IMR-90 (cell line): ENCODE measurements around the gene PHAX. TPM values are rescaled to one million over a fixed set of nuclear protein-coding genes. Genes with fewer than 3 reads are reported as not detected.

Source experiments
- ATAC-seq: fragments of 200-7000 bp; cut with Tn5 transposase; 2 replicates; pipeline ENCODE4 v1.9.1; 2020; ENCODE audit warnings: low read depth, mild to moderate bottlenecking, moderate library complexity
- BruUV-seq: library from RNA; stranded (reverse); fragments of 400-500 nt; replicated peaks from 2 replicates; lab custom pipeline; 2021; lab: Mats Ljungman, UMichigan
- CTCF ChIA-PET: fragments of 300-600 bp; formaldehyde crosslinking; extraction: SDS; loops from one replicate; lab custom pipeline; 2021; ENCODE audit warnings: antibody characterized with exemption; lab: Yijun Ruan, JAX
- POLR2A ChIA-PET: fragments of 300-600 bp; sonication (Branson Sonifier 250); formaldehyde crosslinking; loops from one replicate; lab custom pipeline; 2022; ENCODE audit warnings: antibody characterized with exemption; ENCODE audit not compliant: unreplicated experiment; lab: Charles Lee
- DNase-seq: peaks from one replicate; pipeline ENCODE4 v3.0.0; 2013
- H2AFZ ChIP-seq: replicated peaks from 2 replicates; pipeline ENCODE3; 2013; ENCODE audit warnings: low read length, mild to moderate bottlenecking; ENCODE audit not compliant: poor library complexity
- H2AK5ac ChIP-seq: 2 replicates; pipeline ENCODE4 v1.6.1; 2013; ENCODE audit warnings: low read depth, low read length, inconsistent platforms
- H2AK9ac ChIP-seq: replicated peaks from 2 replicates; pipeline ENCODE3; 2013; ENCODE audit warnings: mild to moderate bottlenecking, low read depth, low read length, moderate library complexity; ENCODE audit not compliant: poor library complexity
- H2BK120ac ChIP-seq: 2 replicates; pipeline ENCODE4 v1.6.1; 2013; ENCODE audit warnings: low read depth, low read length, inconsistent platforms
- H2BK15ac ChIP-seq: 3 replicates; pipeline ENCODE4 v1.6.1; 2013; ENCODE audit warnings: low read depth, low read length, inconsistent platforms
- H2BK20ac ChIP-seq: 2 replicates; pipeline ENCODE4 v1.6.1; 2013; ENCODE audit warnings: low read depth, mild to moderate bottlenecking, inconsistent platforms, low read length, moderate library complexity
- H2BK5ac ChIP-seq: 2 replicates; pipeline ENCODE4 v1.6.1; 2013; ENCODE audit warnings: mild to moderate bottlenecking, low read depth, low read length, inconsistent platforms; ENCODE audit not compliant: poor library complexity, severe bottlenecking
- H3K14ac ChIP-seq: replicated peaks from 2 replicates; pipeline ENCODE4 v1.6.1; 2013; ENCODE audit warnings: low read depth, low read length, inconsistent platforms
- H3K18ac ChIP-seq: 2 replicates; pipeline ENCODE4 v1.6.1; 2013; ENCODE audit warnings: low read depth, low read length, control low read depth
- H3K23ac ChIP-seq: 2 replicates; pipeline ENCODE4 v1.6.1; 2013; ENCODE audit warnings: low read depth, low read length, inconsistent platforms
- H3K27ac ChIP-seq: 2 replicates; pipeline ENCODE4 v1.5.1; 2013; ENCODE audit warnings: mild to moderate bottlenecking, control low read depth, low read length; ENCODE audit not compliant: insufficient read depth
- H3K27me3 ChIP-seq: 2 replicates; pipeline ENCODE4 v1.6.1; 2013; ENCODE audit warnings: low read length; ENCODE audit not compliant: control insufficient read depth, insufficient read depth
- H3K36me3 ChIP-seq: 2 replicates; pipeline ENCODE4 v1.6.1; 2013; ENCODE audit warnings: low read length, mixed read lengths; ENCODE audit not compliant: control insufficient read depth, insufficient read depth
- H3K4ac ChIP-seq: 2 replicates; pipeline ENCODE4 v1.6.1; 2013; ENCODE audit warnings: low read depth, low read length, inconsistent platforms
- H3K4me1 ChIP-seq: 2 replicates; pipeline ENCODE4 v1.6.1; 2013; ENCODE audit warnings: low read length, mixed read lengths; ENCODE audit not compliant: control insufficient read depth, insufficient read depth
- H3K4me2 ChIP-seq: 2 replicates; pipeline ENCODE4 v1.6.1; 2013; ENCODE audit warnings: low read depth, mild to moderate bottlenecking, control low read depth, low read length, moderate library complexity
- H3K4me3 ChIP-seq: 2 replicates; pipeline ENCODE4 v1.5.1; 2013; ENCODE audit warnings: low read depth, mild to moderate bottlenecking, control low read depth, low read length, moderate library complexity; ENCODE audit not compliant: insufficient read depth
- H3K56ac ChIP-seq: 2 replicates; pipeline ENCODE4 v1.6.1; 2013; ENCODE audit warnings: low read length, inconsistent platforms; ENCODE audit not compliant: insufficient read depth; ENCODE audit errors: extremely low read depth
- H3K79me1 ChIP-seq, 2 experiments: 2 replicates each; pipeline ENCODE4 v1.6.1; 2013; ENCODE audit warnings: low read length in 2 of 2, inconsistent platforms in 1 of 2, low read depth in 1 of 2
- H3K9ac ChIP-seq: 2 replicates; pipeline ENCODE4 v1.6.1; 2013; ENCODE audit warnings: low read depth, low read length, control low read depth
- H3K9me1 ChIP-seq: 2 replicates; pipeline ENCODE4 v1.6.1; 2013; ENCODE audit warnings: low read length, inconsistent platforms; ENCODE audit not compliant: insufficient read depth
- H3K9me3 ChIP-seq: 2 replicates; pipeline ENCODE4 v1.6.1; 2013; ENCODE audit warnings: low read length; ENCODE audit not compliant: control insufficient read depth, insufficient read depth
- H4K20me1 ChIP-seq: 2 replicates; pipeline ENCODE4 v1.6.1; 2013; ENCODE audit warnings: low read length, inconsistent platforms; ENCODE audit not compliant: insufficient read depth
- H4K5ac ChIP-seq: 2 replicates; pipeline ENCODE4 v1.6.1; 2013; ENCODE audit warnings: mild to moderate bottlenecking, low read depth, low read length, control low read depth
- H4K8ac ChIP-seq, 2 experiments: 2 replicates each; pipeline ENCODE4 v1.6.1; 2013; ENCODE audit warnings: low read depth in 2 of 2, low read length in 2 of 2, control low read depth in 1 of 2, inconsistent platforms in 1 of 2
- H4K91ac ChIP-seq: 2 replicates; pipeline ENCODE4 v1.6.1; 2013; ENCODE audit warnings: low read depth, low read length, inconsistent platforms; ENCODE audit not compliant: insufficient read depth
- BHLHE40 ChIP-seq: fragments of 150-350 bp; IDR thresholded peaks from 2 replicates; pipeline ENCODE4 v1.6.1; 2016; ENCODE audit warnings: mild to moderate bottlenecking, low read depth, low read length
- CTCF ChIP-seq: conservative IDR thresholded peaks from 2 replicates; pipeline ENCODE4 v1.5.1; 2012; ENCODE audit warnings: mild to moderate bottlenecking, low read depth, low read length, improper control_type of control experiment
- MAZ ChIP-seq: IDR thresholded peaks from 2 replicates; pipeline ENCODE4 v1.6.1; 2012; ENCODE audit warnings: low read depth, mild to moderate bottlenecking, low read length, improper control_type of control experiment, moderate library complexity, borderline replicate concordance
- MXI1 ChIP-seq: IDR thresholded peaks from 2 replicates; pipeline ENCODE4 v1.6.1; 2012; ENCODE audit warnings: low read depth, mild to moderate bottlenecking, low read length, moderate library complexity, borderline replicate concordance
- POLR2A ChIP-seq: IDR thresholded peaks from 2 replicates; pipeline ENCODE4 v1.6.1; 2012; ENCODE audit warnings: mild to moderate bottlenecking, low read depth, low read length
- RAD21 ChIP-seq: IDR thresholded peaks from 2 replicates; pipeline ENCODE4 v1.6.1; 2012; ENCODE audit warnings: low read length, improper control_type of control experiment
- SMC3 ChIP-seq: fragments of 150-350 bp; IDR thresholded peaks from 2 replicates; pipeline ENCODE4 v1.6.1; 2016; ENCODE audit warnings: low read depth, mild to moderate bottlenecking, antibody characterized with exemption, low read length, moderate library complexity
- WGBS, 2 experiments: methylation state at CpG; one replicate each; pipeline versions ENCODE4 v1.1.5 to v1.1.7; 2013; ENCODE audit warnings: missing lambda C conversion rate in 2 of 2; ENCODE audit not compliant: insufficient read length in 1 of 2; ENCODE audit errors: extremely low coverage in 2 of 2; 5-methylcytosine and 5-hydroxymethylcytosine counted together
- dilution Hi-C: fragments of 300-500 bp; cut with HindIII; formaldehyde crosslinking; loops from one replicate; pipeline ENCODE4 v1.14.3; 2018; ENCODE audit warnings: low sequenced_read_pairs; ENCODE audit not compliant: unreplicated experiment
- in situ Hi-C: fragments of 300-500 bp; cut with MboI; formaldehyde crosslinking; loops from 3 replicates; pipeline ENCODE4 v1.14.3; 2019; ENCODE audit warnings: low sequenced_read_pairs, inconsistent platforms, mixed read lengths
- intact Hi-C: fragments of 100-400 bp; cut with micrococcal nuclease; formaldehyde crosslinking; loops from 2 replicates; pipeline ENCODE4 v1.10.0; 2022
- polyA plus RNA-seq, 3 experiments: library from polyadenylated mRNA; depleted of rRNA; stranded (reverse); fragments of >200 nt; gene quantifications; 2 replicates each; pipeline ENCODE4 v1.2.3, GENCODE V29; 2012; ENCODE audit warnings: low replicate concordance in 1 of 3
- total RNA-seq: library from RNA; depleted of rRNA; stranded (reverse); fragments of >200 nt; gene quantifications from 2 replicates; pipeline ENCODE4 v1.2.3, GENCODE V29; 2012

The PHAX gene
- total and polyA plus RNA-seq, 2 of the 4 experiments (the other 2 are of a cell fraction) = 32.5 to 46.4 TPM

DNA sequence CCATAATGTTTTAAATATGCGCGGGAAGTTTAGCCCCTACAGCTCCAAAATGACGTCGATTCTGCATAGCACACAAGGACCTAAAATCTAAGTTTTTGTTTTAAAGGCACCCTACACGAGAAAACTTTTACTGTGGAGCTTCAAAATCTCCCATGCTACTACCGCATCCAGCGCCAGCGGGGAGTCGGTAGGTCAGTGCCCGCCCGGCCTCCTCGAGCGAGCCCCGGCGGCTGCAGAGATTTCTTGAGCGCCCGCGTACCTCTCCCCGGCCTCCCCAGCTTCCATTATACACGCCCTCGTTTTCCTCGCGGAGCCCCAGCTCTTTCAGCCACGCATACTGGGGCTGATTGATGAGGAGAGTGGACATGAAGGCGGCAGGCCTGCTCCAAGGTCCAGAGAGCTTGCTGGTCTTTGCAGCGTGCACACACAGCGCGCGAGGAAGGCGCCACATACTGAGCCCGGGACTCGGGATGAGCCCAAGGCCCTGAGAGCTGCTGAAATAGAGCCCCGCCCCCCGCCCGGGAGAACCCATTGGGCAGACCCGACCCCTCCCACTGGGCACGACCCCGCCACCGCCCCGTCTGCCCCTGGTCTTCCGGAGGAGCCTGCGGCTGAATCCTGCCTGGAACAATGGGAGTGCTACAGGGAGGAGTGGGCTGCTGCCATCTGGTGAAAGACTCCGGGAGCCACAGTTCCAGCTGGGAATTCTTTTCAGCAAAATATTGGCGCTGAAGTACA, 5.8 kb upstream of the PHAX start, which contains the start of gene ALDH7A1:
TSS of gene ALDH7A1 (minus strand) at position 472 of the 738 bp plus-strand sequence. CDS start at position 451, 21 bp downstream.
- POLR2A ChIA-PET = interaction anchor here (0.5 kb wide), 1 partner anchor 29 kb away, joined by 4 read pairs; no protein-coding TSS in a partner anchor
- peak within 1 kb of the TSS; percentile 70 for H3K27ac ChIP-seq
- CTCF ChIA-PET = interaction anchor here (0.6 to 1.6 kb wide), 4 partner anchors 12 to 256 kb away, joined by 3 to 4 read pairs (median 3); no protein-coding TSS in a partner anchor
- H2BK15ac ChIP-seq = peak within 1 kb of the TSS; percentile 38; the same call in 1 of the 3 replicates
- H3K4ac ChIP-seq = peak within 1 kb of the TSS; percentile 88
- dilution Hi-C loops = no loop called here
- no peak for DNase-seq
- no peaks in the 10 kb centered on the region for H4K20me1 ChIP-seq
- peaks cover 4% of the 10 kb centered on the region for H3K4me1 ChIP-seq
- H3K18ac ChIP-seq = peak within 1 kb of the TSS; percentile 39
- peaks cover 3% of the 10 kb centered on the region for H3K9me1 ChIP-seq
- peak within 1 kb of the TSS; percentile 50 for H2BK20ac ChIP-seq
- H2AK5ac ChIP-seq = peak within 1 kb of the TSS; percentile 79
- H3K23ac ChIP-seq = peak within 1 kb of the TSS; percentile 77
- peaks cover 23 to 28% of the 10 kb centered on the region in 2 experiments for H3K79me1 ChIP-seq
- H3K36me3 ChIP-seq = peaks cover 9% of the 10 kb centered on the region
- H2AK9ac ChIP-seq = peak within 1 kb of the TSS; percentile 92
- H3K4me2 ChIP-seq = peak within 1 kb of the TSS; percentile 76
- peak within 1 kb of the TSS; percentile 89 for H3K56ac ChIP-seq
- ATAC-seq = peak; percentile 96
- H4K5ac ChIP-seq = peak within 1 kb of the TSS; percentile 65
- peak within 1 kb of the TSS; percentile 82 for H3K14ac ChIP-seq
- intact Hi-C loops = loop anchor here (1.0 to 5.0 kb wide), 4 partner anchors 56 to 256 kb away; partner anchors contain the start of gene LMNB1
- peak within 1 kb of the TSS; percentile 71 for H3K9ac ChIP-seq
- TF ChIP-seq RAD21 (peak; percentile 50), MAZ (no peak; the same call in 1 of the 2 replicates), BHLHE40 (peak; percentile 10; the same call in 1 of the 2 replicates), CTCF (peak; percentile 56), MXI1 (no peak), POLR2A (peak; percentile 67), SMC3 (peak; percentile 37)
- H3K9me3 ChIP-seq = no peaks in the 10 kb centered on the region
- no peaks in the 10 kb centered on the region for H3K27me3 ChIP-seq
- peak within 1 kb of the TSS; percentile 91 for H4K91ac ChIP-seq
- H2BK5ac ChIP-seq = peak within 1 kb of the TSS; percentile 61
- 0% methylated on average over 1 of the region's 44 CpGs; no CpG with 5 or more reads in 1 of the 2 experiments for WGBS, 2 experiments
- H3K4me3 ChIP-seq = peak within 1 kb of the TSS; percentile 69
- no TSS peak for BruUV-seq
- peak within 1 kb of the TSS; percentile 72 for H2BK120ac ChIP-seq
- H4K8ac ChIP-seq = peak within 1 kb of the TSS; percentile 61 to 89
- in situ Hi-C loops = no loop called here
- peak within 1 kb of the TSS; percentile 97 for H2AFZ ChIP-seq
